Activated T-cell treated with anti-CD3 and anti-CD28 coated beads for 48 hours (primary cell): ENCODE results near the gene PCSK5.
A peak's percentile ranks its signal among the peaks of the same experiment; 100 is the strongest.
"Not testable (repeated sequence)": the region's sequence is repeated elsewhere in the genome, so short reads cannot be mapped to it uniquely, and the experiment has no call there.

ENCODE experiments used
- DNase-seq: peaks from one replicate; pipeline ENCODE4 v3.0.0-alpha.2; 2020; ENCODE audit warnings: low read depth

The PCSK5 gene

DNA sequence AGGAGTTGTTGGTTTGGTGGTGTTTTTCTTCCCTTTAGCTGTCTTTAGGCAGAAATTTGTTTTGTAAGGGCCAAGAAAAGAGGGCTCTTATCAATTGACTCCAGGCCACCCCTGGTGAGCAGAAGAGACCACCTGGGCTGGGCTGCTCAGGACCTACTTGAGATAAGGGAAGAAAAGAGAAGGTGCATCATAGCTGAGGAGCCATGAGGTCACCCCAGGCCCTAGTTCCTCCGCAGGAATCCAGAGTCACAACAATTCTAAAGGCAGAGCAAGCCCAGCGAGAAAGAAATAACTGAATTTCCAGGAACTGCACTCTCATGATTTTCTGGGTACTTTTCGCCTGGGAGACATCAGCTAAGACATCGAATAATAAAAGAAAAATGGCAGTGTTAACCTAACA, 468.9 kb downstream of the PCSK5 start:
- DNase-seq, result no peak

DNA sequence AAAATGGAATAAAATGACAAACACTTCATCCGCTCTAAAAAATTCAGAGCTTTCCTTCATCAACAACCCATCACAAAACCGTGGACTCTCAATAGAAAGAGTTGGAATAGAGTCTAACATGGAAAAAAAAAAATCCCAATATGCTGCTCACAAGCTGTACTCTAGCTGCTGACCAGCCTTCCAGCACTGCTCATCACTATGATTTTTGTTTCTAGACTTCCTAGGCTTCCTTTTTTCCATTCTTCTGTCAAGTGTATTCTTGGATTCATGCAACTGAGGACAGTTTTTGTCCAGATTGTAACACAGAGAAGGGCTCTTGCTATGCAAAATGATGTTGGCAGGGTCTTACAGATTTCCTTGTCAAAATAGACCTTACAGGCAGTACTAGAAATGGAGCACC, 469.3 kb downstream of the PCSK5 start:
- DNase-seq, result no peak

DNA sequence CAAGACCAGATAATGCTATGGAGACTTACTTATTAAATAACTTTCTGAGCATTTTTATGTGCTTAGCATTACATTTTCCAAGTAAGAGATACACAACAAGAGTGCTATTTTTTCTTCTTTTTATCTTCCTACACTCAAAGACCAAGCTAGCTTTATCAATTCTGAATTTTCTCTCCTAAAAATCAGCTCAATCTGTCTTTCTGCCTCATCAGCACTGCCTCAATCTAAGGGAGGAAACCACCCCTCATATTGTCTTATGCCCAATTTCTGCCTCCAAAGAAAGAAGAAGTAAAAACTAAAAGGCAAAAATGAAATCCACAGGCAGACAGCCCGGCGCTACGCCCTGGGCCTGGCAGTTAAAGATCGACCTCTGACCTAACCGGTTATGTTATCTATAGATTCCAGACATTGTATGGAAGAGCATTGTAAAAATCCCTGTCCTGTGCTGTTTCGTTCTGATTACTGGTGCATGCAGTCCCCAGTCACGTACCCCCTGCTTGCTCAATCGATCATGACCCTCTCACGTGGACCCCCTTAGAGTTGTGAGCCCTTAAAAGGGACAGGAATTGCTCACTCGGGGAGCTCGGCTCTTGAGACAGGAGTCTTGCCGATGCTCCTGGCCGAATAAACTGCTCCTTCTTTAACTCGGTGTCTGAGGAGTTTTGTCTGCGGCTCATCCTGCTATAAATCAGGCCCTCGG, 472.0 kb downstream of the PCSK5 start:
- DNase-seq, result not testable (repeated sequence)

GRCh38 chr9:76363032-76363395, 472.5 kb downstream of the PCSK5 start:
- no peak for DNase-seq

DNA sequence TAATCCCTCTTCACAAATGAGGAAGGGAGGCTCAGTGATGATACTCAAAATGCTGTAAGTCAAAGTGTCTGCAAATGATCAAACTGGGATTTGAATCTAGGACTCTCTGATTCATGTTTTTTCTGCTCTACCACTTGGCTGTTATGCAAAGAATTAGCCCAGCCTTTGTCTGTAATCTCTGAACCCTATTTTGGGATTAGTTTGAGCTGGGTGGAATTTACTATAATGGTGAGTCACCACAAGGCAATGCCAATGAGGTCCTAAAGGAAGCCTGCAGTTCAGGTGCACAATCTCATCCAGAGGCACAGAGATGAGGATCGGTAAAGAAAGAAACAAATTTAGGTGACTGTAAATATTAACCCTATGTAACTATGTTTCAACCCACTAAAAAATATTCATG, 474.6 kb downstream of the PCSK5 start:
- no peak for DNase-seq

- DNase-seq, result no peak
Observed at GRCh38 chr9:76366275-76366674, 475.8 kb downstream of the PCSK5 start.

DNA sequence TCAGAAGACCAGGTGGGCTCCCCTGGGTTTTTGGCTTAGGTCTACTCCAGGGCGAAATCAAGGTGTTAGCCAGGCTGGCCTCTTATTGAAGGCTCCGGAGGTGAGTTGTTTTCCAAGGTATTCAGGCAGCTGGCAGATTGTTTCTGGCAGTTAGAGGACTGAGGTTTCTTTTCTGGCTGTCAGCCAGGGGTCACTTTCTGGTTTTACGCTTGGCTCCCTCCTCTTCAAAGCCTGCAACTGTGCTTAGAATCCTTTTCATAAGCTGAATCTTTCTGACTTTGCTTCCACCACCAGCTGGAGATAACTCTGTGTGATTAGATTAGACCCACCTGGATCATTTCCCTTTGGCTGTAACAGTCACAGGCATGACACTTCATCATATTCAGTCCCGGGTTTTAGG, 479.1 kb downstream of the PCSK5 start:
- no peak for DNase-seq

- DNase-seq, result no peak
Observed at GRCh38 chr9:76370396-76371023, 480.0 kb downstream of the PCSK5 start.

- no peak for DNase-seq
Observed at GRCh38 chr9:76371901-76372300, 481.4 kb downstream of the PCSK5 start.

GRCh38 chr9:76372336-76372735, 481.9 kb downstream of the PCSK5 start:
- DNase-seq, result no peak

DNA sequence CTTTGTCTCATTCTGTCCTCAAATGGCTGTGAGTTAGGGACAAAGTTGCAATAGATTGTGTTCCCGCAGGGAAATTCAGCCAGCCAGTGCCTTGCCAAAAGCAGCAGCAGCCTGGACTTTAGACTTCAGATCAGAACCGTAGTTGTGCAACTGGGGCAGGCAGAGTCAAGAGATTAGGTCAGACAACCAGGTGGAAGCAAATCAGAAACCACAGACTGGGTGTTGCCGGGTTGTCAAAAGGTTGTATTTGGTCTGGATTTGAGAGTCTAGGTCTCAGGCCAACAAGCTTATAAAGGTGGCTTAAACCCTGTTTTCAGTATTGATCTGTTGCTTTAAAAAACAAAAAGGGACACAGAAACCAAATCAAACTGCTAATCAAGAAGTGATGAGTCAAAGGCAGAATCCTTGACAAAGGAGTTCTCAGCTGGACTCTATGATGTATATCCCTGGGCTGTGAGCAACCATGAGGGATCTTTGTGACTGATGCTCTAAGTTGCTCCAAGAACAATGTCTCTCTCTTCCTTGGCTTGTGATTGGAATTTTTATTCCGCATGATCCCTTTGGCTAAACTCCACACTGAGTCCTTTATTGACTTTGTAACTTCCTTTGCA, 482.8 kb downstream of the PCSK5 start:
- no peak for DNase-seq

- no peak for DNase-seq
Observed at GRCh38 chr9:76373784-76374474, 483.5 kb downstream of the PCSK5 start.

DNA sequence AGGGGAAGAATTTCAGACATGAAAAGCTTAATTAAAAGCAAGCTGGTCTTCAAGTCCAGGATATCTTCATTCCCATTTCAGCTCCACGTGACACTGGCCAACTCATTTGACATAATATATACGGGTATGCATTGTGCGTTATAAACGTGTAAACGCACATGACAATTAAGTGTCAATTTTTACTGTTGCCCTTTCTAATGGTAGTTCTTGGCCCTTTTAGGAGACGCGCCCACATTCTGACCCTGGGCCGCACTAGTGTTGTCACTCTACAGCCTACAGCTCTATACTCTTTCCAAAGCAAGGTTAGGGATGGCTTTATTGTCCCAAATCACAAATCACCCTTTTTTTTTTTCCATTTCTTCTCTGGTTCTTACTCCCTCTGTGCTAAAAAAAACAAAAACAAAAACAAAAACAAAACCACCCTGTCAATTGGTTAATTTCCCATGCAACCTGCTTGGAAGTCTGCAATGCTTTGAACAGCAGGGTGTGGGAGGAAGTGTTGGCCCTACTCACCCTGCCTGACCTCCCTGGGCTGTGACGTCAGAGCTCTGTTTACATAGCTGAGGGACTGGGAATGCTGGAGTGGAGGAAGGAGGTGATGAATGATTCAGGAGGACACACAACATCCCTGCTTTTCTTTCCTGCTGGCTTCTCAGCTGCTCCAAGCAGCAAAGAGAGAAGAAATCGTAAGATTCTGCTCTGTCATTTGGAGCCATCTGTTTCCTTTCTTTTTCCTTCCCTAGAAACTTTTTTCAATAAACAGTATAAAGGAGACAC, 484.5 kb downstream of the PCSK5 start:
- DNase-seq, result no peak

DNA sequence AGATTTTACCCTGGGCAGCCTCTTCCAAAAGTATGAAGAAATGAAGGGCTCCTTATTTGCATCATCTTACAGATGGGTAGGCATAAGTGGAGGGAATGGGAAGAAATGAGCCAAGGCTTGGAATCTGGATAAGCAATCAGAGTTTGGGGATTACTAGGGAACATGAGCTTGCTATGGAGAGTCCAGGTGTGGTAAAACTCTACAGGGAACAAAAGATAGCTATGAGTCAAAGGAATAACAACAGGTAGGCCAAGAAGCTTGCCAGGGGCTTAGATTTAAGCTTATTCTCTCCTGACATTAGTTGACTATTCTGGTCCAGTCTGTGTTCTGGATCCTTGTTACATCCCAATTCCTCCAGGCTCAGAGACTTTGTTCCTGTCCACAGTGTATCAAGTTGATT, 487.3 kb downstream of the PCSK5 start:
- no peak for DNase-seq

GRCh38 chr9:76378367-76379073, 488.0 kb downstream of the PCSK5 start:
- no peak for DNase-seq

GRCh38 chr9:76379494-76379893, 489.0 kb downstream of the PCSK5 start:
- no peak for DNase-seq

DNA sequence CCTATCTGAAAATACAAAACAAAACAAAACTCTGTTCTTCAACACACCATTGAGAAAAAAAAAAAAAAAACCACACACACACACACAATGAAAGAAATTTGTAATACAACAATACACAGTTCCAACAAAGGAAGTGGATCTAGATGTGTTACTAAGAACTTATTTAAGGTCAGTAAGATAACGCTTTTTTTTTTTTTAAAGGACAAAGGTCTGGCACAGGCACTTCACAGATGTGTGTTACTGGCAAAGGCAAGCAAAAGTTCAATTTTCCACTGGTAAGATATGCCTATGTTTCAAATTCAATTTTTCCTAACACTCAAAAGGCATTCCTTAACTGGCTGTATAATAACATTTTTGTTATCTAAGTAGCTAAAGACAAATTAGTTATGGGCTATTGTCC, 500.2 kb downstream of the PCSK5 start:
- no peak for DNase-seq

DNA sequence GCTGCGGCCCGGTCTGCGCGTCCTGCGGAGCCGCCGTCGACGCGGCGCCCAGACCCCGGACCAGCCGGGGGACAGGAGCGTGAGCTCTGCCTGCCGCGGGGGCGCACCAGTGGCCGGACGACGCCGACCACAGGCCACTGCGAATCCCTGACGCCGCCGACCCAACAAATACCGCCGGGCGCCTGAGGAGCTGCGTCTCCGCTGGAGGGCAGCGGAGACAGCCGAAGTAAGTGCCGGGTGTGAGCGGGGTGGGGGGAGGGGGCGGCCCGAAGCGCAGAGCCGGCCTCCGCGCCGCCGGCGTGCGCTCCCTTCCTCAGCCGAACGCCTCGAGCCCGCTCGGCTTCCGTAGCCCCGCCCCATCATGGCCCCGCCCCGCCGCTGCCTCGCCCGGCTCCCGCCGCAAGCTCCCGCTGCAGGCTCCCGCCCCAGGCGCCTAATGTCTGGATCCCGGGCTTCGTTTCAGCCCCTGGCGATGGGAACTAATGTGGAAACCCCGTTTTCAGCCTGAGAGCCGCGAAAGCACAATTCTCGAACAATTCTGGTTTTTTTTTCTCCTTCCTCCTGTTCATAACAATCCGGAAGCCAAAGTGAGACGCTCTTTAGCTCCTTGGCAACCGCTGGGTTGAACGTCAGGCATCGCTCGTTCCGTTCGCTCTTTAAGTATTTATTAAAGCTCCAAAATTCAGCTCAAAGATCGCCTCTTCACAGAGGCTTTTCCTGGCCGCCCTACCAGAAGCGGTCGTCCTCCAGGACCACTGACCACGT, 503.9 kb downstream of the PCSK5 start, which contains the start of gene RFK:
TSS of gene RFK (minus strand) at position 232 of the 765 bp plus-strand sequence. CDS start 255 bp downstream, outside the sequence.
- peak; percentile 93 for DNase-seq

DNA sequence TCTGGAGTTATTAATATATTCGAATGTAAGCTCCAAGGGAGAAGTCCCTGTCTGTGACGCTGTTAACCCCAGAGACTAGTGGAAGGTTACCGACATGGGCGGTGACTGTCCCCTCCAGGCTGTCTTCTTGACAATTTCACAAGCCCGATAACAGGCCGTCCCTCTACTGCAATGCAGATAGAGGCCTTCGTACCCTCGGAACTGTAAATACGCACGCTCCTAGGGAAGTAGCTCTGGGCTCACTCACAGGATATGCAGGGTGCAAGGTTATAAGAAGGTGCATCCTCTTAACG, 504.4 kb downstream of the PCSK5 start:
- peak; percentile 39 for DNase-seq

- DNase-seq, result no peak
Observed at GRCh38 chr9:76395381-76395780, 504.9 kb downstream of the PCSK5 start.

- DNase-seq, result no peak
Observed at GRCh38 chr9:76396144-76396543, 505.7 kb downstream of the PCSK5 start.
